ENCODE measurements around the gene IFI27L1.

DNA sequence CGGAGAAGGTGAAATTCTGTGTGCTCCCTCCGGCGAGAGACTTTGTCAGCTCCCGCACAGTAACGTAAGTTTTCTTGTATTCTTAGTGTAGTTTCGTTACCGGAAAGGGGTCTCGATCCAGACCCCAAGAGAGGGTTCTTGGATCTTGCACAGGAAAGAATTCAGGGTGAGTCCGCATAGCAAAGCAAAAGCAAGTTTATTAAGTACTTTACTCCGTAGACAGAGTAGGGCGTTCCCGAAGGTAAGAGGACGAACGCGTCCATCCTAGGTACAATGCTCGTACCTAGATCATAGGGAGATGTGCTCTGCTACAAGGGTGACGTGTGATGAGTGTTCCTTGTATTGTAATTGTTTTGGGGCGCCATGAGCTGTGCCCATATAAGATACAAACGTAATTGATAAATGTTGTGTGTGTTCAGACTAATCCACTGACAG lies 293 bp downstream of the IFI27L1 start:
- TF ChIP-seq, protein P1, sequence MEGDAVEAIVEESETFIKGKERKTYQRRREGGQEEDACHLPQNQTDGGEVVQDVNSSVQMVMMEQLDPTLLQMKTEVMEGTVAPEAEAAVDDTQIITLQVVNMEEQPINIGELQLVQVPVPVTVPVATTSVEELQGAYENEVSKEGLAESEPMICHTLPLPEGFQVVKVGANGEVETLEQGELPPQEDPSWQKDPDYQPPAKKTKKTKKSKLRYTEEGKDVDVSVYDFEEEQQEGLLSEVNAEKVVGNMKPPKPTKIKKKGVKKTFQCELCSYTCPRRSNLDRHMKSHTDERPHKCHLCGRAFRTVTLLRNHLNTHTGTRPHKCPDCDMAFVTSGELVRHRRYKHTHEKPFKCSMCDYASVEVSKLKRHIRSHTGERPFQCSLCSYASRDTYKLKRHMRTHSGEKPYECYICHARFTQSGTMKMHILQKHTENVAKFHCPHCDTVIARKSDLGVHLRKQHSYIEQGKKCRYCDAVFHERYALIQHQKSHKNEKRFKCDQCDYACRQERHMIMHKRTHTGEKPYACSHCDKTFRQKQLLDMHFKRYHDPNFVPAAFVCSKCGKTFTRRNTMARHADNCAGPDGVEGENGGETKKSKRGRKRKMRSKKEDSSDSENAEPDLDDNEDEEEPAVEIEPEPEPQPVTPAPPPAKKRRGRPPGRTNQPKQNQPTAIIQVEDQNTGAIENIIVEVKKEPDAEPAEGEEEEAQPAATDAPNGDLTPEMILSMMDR (IDR thresholded peaks at IDR 0.05), result no peak
- TF ChIP-seq EZH2 (IDR thresholded peaks at IDR 0.05; ENCODE audit: borderline replicate concordance, insufficient read depth, low read depth, low read length, poor library complexity, severe bottlenecking), result no peak

Data from B cell (primary cell).